Tibial nerve (tissue), 3 donors: ENCODE measurements around the gene SH3BP4.

Source experiments
- CTCF ChIP-seq, 5 experiments: fragments of 200-600 bp in 3 of 5; fragments of 450-650 bp in 2 of 5; sonication (generic) in 3 of 5; IDR thresholded peaks; one replicate each; pipeline ENCODE4 v1.5.1; 2016 to 2019; ENCODE audit warnings: antibody characterized with exemption in 5 of 5, mild to moderate bottlenecking in 3 of 5, moderate library complexity in 2 of 5
- POLR2A ChIP-seq, 2 donors: fragments of 450-650 bp; IDR thresholded peaks; one replicate each; pipeline ENCODE4 v1.6.1; 2017; ENCODE audit warnings: antibody characterized with exemption in 2 of 2, mild to moderate bottlenecking in 2 of 2, moderate library complexity in 2 of 2

- TF ChIP-seq CTCF (IDR thresholded peaks at IDR 0.05) (no peak), POLR2A (IDR thresholded peaks at IDR 0.05) (no peak)
Measured at GRCh38 chr2:235096447-235096846, 144.6 kb downstream of the SH3BP4 start.
